ENCODE results near the gene CNKSR2. TPM values are rescaled to one million over a fixed set of nuclear protein-coding genes. Genes with fewer than 3 reads are reported as not detected.

CNKSR2 gene
- total and polyA plus RNA-seq, 2 experiments from 2014 or later, result 0.14 to 0.76 TPM

- Histone ChIP-seq H3F3A (ENCODE audit: insufficient read depth) (no peaks in the 10 kb centered on the region), H3K36me3 (ENCODE audit: low read depth) (no peaks in the 10 kb centered on the region), H3K4me3 (no peak overlapping the region), H4K20me1 (ENCODE audit: insufficient read depth) (no peaks in the 10 kb centered on the region), H3K79me2 (ENCODE audit: insufficient read depth) (no peaks in the 10 kb centered on the region), H3K9me2 (ENCODE audit: insufficient read depth) (no peaks in the 10 kb centered on the region), H3K4me1 (ENCODE audit: insufficient read depth) (no peaks in the 10 kb centered on the region), H3K4me2 (ENCODE audit: unreplicated experiment) (no peak overlapping the region), H3K9ac (no peak overlapping the region), H3K27ac (no peak overlapping the region), H2AFZ (no peak overlapping the region), H3K9me3 (ENCODE audit: low read depth) (no peaks in the 10 kb centered on the region), H3K27me3 (replicated peaks; ENCODE audit: insufficient read depth) (no peaks in the 10 kb centered on the region; the same call in 1 of the 2 replicates)
- no peak for TF ChIP-seq EZH2phosphoT487 (IDR thresholded peaks at IDR 0.05; ENCODE audit: insufficient read depth, low read depth)
- no peak for TF ChIP-seq EZH2 (IDR thresholded peaks at IDR 0.05; ENCODE audit: insufficient read depth, poor library complexity, severe bottlenecking)
- 27 to 29% methylated on average over 7 of the region's 7 CpGs for WGBS, 2 experiments (ENCODE audit: low coverage in 1 of 2, low lambda C conversion rate in 2 of 2, missing lambda C conversion rate in 2 of 2)
- in situ Hi-C loops (cut with MboI), result loop anchor here (25.0 kb wide), 1 partner anchor 836 kb away; no protein-coding TSS in a partner anchor
- DNase-seq, result no peak
Observed at GRCh38 chrX:21373001-21373400, 1.2 kb upstream of the CNKSR2 start.

- peak overlapping the region; percentile 65 for H3K4me2 ChIP-seq (ENCODE audit: unreplicated experiment)
- H3K9ac ChIP-seq, result no peak overlapping the region
- peak overlapping the region; percentile 81 for H2AFZ ChIP-seq
- WGBS, 2 experiments (ENCODE audit: low coverage in 1 of 2, low lambda C conversion rate in 2 of 2, missing lambda C conversion rate in 2 of 2), result 1 to 5% methylated on average over 13 of the region's 50 CpGs
- peak overlapping the region; percentile 71 for H3K4me3 ChIP-seq
- H3K4me1 ChIP-seq (ENCODE audit: insufficient read depth), result no peaks in the 10 kb centered on the region
- no peaks in the 10 kb centered on the region for H3K36me3 ChIP-seq (ENCODE audit: low read depth)
- H3F3A ChIP-seq (ENCODE audit: insufficient read depth), result no peaks in the 10 kb centered on the region
- no peaks in the 10 kb centered on the region for H3K79me2 ChIP-seq (ENCODE audit: insufficient read depth)
- H3K27ac ChIP-seq, result no peak overlapping the region
- H3K27me3 ChIP-seq (replicated peaks; ENCODE audit: insufficient read depth), result no peaks in the 10 kb centered on the region; the same call in 1 of the 2 replicates
- peak; percentile 22 for DNase-seq
- in situ Hi-C loops (cut with MboI), result loop anchor here (25.0 kb wide), 1 partner anchor 836 kb away; no protein-coding TSS in a partner anchor
- no peaks in the 10 kb centered on the region for H4K20me1 ChIP-seq (ENCODE audit: insufficient read depth)
- no peaks in the 10 kb centered on the region for H3K9me3 ChIP-seq (ENCODE audit: low read depth)
- H3K9me2 ChIP-seq (ENCODE audit: insufficient read depth), result no peaks in the 10 kb centered on the region
- no peak for TF ChIP-seq EZH2phosphoT487 (IDR thresholded peaks at IDR 0.05; ENCODE audit: insufficient read depth, low read depth)
- TF ChIP-seq EZH2 (IDR thresholded peaks at IDR 0.05; ENCODE audit: insufficient read depth, poor library complexity, severe bottlenecking), result no peak
Observed at GRCh38 chrX:21373637-21374162, 518 bp upstream of the CNKSR2 start.

- Histone ChIP-seq H3K36me3 (ENCODE audit: low read depth) (no peaks in the 10 kb centered on the region), H3K4me1 (ENCODE audit: insufficient read depth) (no peaks in the 10 kb centered on the region), H3K9me2 (ENCODE audit: insufficient read depth) (no peaks in the 10 kb centered on the region), H3K9ac (no peak overlapping the region), H3K27ac (no peak overlapping the region), H3K4me2 (ENCODE audit: unreplicated experiment) (peak overlapping the region; percentile 78), H3K9me3 (ENCODE audit: low read depth) (no peaks in the 10 kb centered on the region), H3K4me3 (peak overlapping the region; percentile 71), H3K27me3 (replicated peaks; ENCODE audit: insufficient read depth) (no peaks in the 10 kb centered on the region; the same call in 1 of the 2 replicates), H3F3A (ENCODE audit: insufficient read depth) (no peaks in the 10 kb centered on the region), H3K79me2 (ENCODE audit: insufficient read depth) (no peaks in the 10 kb centered on the region), H4K20me1 (ENCODE audit: insufficient read depth) (no peaks in the 10 kb centered on the region), H2AFZ (peak overlapping the region; percentile 81)
- WGBS, 2 experiments (ENCODE audit: low coverage in 1 of 2, low lambda C conversion rate in 2 of 2, missing lambda C conversion rate in 2 of 2), result 2% methylated on average over 6 to 14 of the region's 46 CpGs
- no peak for DNase-seq
- in situ Hi-C loops (cut with MboI), result loop anchor here (25.0 kb wide), 1 partner anchor 838 kb away; no protein-coding TSS in a partner anchor
- TF ChIP-seq EZH2phosphoT487 (IDR thresholded peaks at IDR 0.05; ENCODE audit: insufficient read depth, low read depth) (no peak), EZH2 (IDR thresholded peaks at IDR 0.05; ENCODE audit: insufficient read depth, poor library complexity, severe bottlenecking) (peak; percentile 23)
Observed at GRCh38 chrX:21374994-21375707, 933 bp downstream of the CNKSR2 start.

GRCh38 chrX:21375708-21376009 lies 1.4 kb downstream of the CNKSR2 start:
- no peak for DNase-seq
- Histone ChIP-seq H3K4me2 (ENCODE audit: unreplicated experiment) (no peak overlapping the region), H2AFZ (no peak overlapping the region), H3K9me2 (ENCODE audit: insufficient read depth) (no peaks in the 10 kb centered on the region), H3K9ac (no peak overlapping the region), H4K20me1 (ENCODE audit: insufficient read depth) (no peaks in the 10 kb centered on the region), H3K4me3 (no peak overlapping the region), H3K9me3 (ENCODE audit: low read depth) (no peaks in the 10 kb centered on the region), H3K4me1 (ENCODE audit: insufficient read depth) (no peaks in the 10 kb centered on the region), H3K36me3 (ENCODE audit: low read depth) (no peaks in the 10 kb centered on the region), H3K79me2 (ENCODE audit: insufficient read depth) (no peaks in the 10 kb centered on the region), H3K27ac (no peak overlapping the region), H3F3A (ENCODE audit: insufficient read depth) (no peaks in the 10 kb centered on the region), H3K27me3 (replicated peaks; ENCODE audit: insufficient read depth) (no peaks in the 10 kb centered on the region; the same call in 1 of the 2 replicates)
- WGBS, 2 experiments (ENCODE audit: low coverage in 1 of 2, low lambda C conversion rate in 2 of 2, missing lambda C conversion rate in 2 of 2), result 9% methylated on average over 5 of the region's 5 CpGs
- in situ Hi-C loops (cut with MboI), result no loop called here
- TF ChIP-seq EZH2 (IDR thresholded peaks at IDR 0.05; ENCODE audit: insufficient read depth, poor library complexity, severe bottlenecking), result peak; percentile 16
- TF ChIP-seq EZH2phosphoT487 (IDR thresholded peaks at IDR 0.05; ENCODE audit: insufficient read depth, low read depth), result no peak

Measured in GM23248 (cell line).